Heart right ventricle (tissue), 16 donors: ENCODE measurements around the gene HOXC13. TPM values are rescaled to one million over a fixed set of nuclear protein-coding genes. Genes with fewer than 3 reads are reported as not detected.
A peak's percentile ranks its signal among the peaks of the same experiment; 100 is the strongest.

Source experiments
- ATAC-seq, 8 donors: fragments of 200-7000 bp; cut with Tn5 transposase; one replicate each; pipeline ENCODE4 v1.9.1; 2020; ENCODE audit warnings: mild to moderate bottlenecking in 8 of 8, moderate library complexity in 8 of 8, moderate number of reproducible peaks in 1 of 8
- DNase-seq, 2 donors: peaks; one replicate each; pipeline ENCODE4 v3.0.0-alpha.2; 2020
- H3K27ac ChIP-seq, 10 donors: fragments of 200-600 bp; sonication (generic) in 2 of 10; one replicate each; pipeline versions ENCODE4 v1.5.0 to v1.8.0; 2020 to 2022; ENCODE audit warnings: mild to moderate bottlenecking in 3 of 10
- H3K27me3 ChIP-seq, 7 donors: fragments of 200-600 bp; one replicate each; pipeline ENCODE4 v1.8.0; 2021 to 2022; ENCODE audit warnings: mild to moderate bottlenecking in 2 of 7
- H3K36me3 ChIP-seq, 9 donors: fragments of 200-600 bp; sonication (generic) in 1 of 9; one replicate each; pipeline versions ENCODE4 v1.5.0 to v1.8.0; 2020 to 2022; ENCODE audit warnings: mild to moderate bottlenecking in 2 of 9
- H3K4me1 ChIP-seq, 9 donors: fragments of 200-600 bp; sonication (generic) in 1 of 9; one replicate each; pipeline versions ENCODE4 v1.5.0 to v1.8.0; 2020 to 2022; ENCODE audit warnings: mild to moderate bottlenecking in 4 of 9
- H3K4me3 ChIP-seq, 10 donors: fragments of 200-600 bp; sonication (generic) in 2 of 10; one replicate each; pipeline versions ENCODE4 v1.5.0 to v1.8.0; 2020 to 2022; ENCODE audit warnings: mild to moderate bottlenecking in 7 of 10, moderate library complexity in 2 of 10
- H3K9me3 ChIP-seq, 11 donors: fragments of 200-600 bp in 10 of 11; sonication (generic) in 2 of 11; one replicate each; pipeline versions ENCODE4 v1.5.0 to v1.8.0; 2013 to 2022; ENCODE audit warnings: mild to moderate bottlenecking in 2 of 11, control low read depth in 1 of 11, moderate library complexity in 1 of 11
- WGBS, 2 donors: extraction: QIAGEN DNeasy Blood & Tissue Kit; methylation state at CpG; one replicate each; pipeline ENCODE4 v1.1.7; 2013; ENCODE audit warnings: inconsistent platforms in 1 of 2; 5-methylcytosine and 5-hydroxymethylcytosine counted together
- intact Hi-C, 10 donors: fragments of 100-400 bp; cut with DNase I; formaldehyde crosslinking; loops; one replicate each; pipeline versions ENCODE4 v1.11.1 to v1.14.2; 2022
- polyA plus RNA-seq, 2 donors: library from polyadenylated mRNA; stranded (reverse); fragments of 200-250 nt; gene quantifications; one replicate each; pipeline ENCODE4 v1.2.3, GENCODE V29; 2013
- total RNA-seq, 10 donors: library from RNA; stranded (reverse); fragmentation: NEBNext Ultra II Directional in 3 of 10; extraction: Animal tissue kit (Norgen Biotek cat#: 25700) in 3 of 10; gene quantifications; one replicate each; pipeline versions ENCODE4 v1.2.1 to v1.2.4, GENCODE V29; 2021 to 2023
- TF ChIP-seq, protein P1 (sequence below), 9 donors: fragments of 200-600 bp; sonication (generic) in 2 of 9; IDR thresholded peaks; one replicate each; pipeline versions ENCODE4 v1.5.0 to v1.8.0; 2021 to 2022; ENCODE audit warnings: antibody characterized with exemption in 9 of 9, mild to moderate bottlenecking in 5 of 9, moderate library complexity in 1 of 9
- donor health status: Arrhythmogenic right ventricular cardiomyopathy.
- donor health status: ischemic (EF 13 %, LVEDD 7.1; RV severe dilation, severe dysfunction).
- donor health status: healthy with polysubstance abuse.
- donor health status: DM: no; HTN: yes; CAD: no.
- donor health status: DM: no; HTN: no; CAD: no.
- donor health status: ischemic (EF 25% LVEDD 6.9; RV normal size, moderate dysfunction).
- donor health status: ischemic (EF 25% LVEDD 5.7; RV mildly dilated, moderate dysfunction).
- donor health status: healthy.
- donor health status: DM: yes; HTN: yes; CAD: no.
- donor health status: Ischemic cardiomyopathy.
- donor health status: ischemic (EF 35%, LVEDD 5.7; RV mildly dilated, moderate dysfunction).
- donor health status: nonischemic (EF 11% LVEDD 7.7; RV severe dilation, severe dysfunction).
- donor health status: DM: yes; HTN: yes; CAD: no.
- donor health status: PGD.
- donor health status: ischemic (EF 29% LVEDD 5.4; RV normal size, mild dysfunction).
- donor health status: nonischemic (EF 23%, LVEDD 6.1; RV moderate dilation, normal function).

Gene HOXC13
- total and polyA plus RNA-seq, 12 donors, result not detected

- peaks cover 70 to 100% (median 100%) of the 10 kb centered on the region in 7 donors for H3K27me3 ChIP-seq
- no peaks in the 10 kb centered on the region for H3K36me3 ChIP-seq
- intact Hi-C loops, result no loop called here
- ATAC-seq, result no peak
- no peak overlapping the region for H3K4me3 ChIP-seq
- no peaks in the 10 kb centered on the region for H3K9me3 ChIP-seq
- no peak overlapping the region for H3K27ac ChIP-seq
- TF ChIP-seq, protein P1, sequence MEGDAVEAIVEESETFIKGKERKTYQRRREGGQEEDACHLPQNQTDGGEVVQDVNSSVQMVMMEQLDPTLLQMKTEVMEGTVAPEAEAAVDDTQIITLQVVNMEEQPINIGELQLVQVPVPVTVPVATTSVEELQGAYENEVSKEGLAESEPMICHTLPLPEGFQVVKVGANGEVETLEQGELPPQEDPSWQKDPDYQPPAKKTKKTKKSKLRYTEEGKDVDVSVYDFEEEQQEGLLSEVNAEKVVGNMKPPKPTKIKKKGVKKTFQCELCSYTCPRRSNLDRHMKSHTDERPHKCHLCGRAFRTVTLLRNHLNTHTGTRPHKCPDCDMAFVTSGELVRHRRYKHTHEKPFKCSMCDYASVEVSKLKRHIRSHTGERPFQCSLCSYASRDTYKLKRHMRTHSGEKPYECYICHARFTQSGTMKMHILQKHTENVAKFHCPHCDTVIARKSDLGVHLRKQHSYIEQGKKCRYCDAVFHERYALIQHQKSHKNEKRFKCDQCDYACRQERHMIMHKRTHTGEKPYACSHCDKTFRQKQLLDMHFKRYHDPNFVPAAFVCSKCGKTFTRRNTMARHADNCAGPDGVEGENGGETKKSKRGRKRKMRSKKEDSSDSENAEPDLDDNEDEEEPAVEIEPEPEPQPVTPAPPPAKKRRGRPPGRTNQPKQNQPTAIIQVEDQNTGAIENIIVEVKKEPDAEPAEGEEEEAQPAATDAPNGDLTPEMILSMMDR (IDR thresholded peaks at IDR 0.05), result no peak
- H3K4me1 ChIP-seq, result peaks cover 0 to 34% (median 28%) of the 10 kb centered on the region in 9 donors
- 0 to 1% methylated on average over 8 of the region's 8 CpGs for WGBS, 2 donors
- no peak for DNase-seq
Measured at GRCh38 chr12:53991077-53991460, 52.4 kb downstream of the HOXC13 start.

- H3K27me3 ChIP-seq, result peaks cover 67 to 100% (median 100%) of the 10 kb centered on the region in 7 donors
- H3K9me3 ChIP-seq, result no peaks in the 10 kb centered on the region
- peaks cover 0 to 32% (median 30%) of the 10 kb centered on the region in 9 donors for H3K4me1 ChIP-seq
- 21 to 23% methylated on average over 7 of the region's 7 CpGs for WGBS, 2 donors
- no peak for DNase-seq
- TF ChIP-seq, protein P1 (IDR thresholded peaks at IDR 0.05), result no peak
- intact Hi-C loops, result no loop called here
- no peak overlapping the region for H3K27ac ChIP-seq
- no peaks in the 10 kb centered on the region for H3K36me3 ChIP-seq
- H3K4me3 ChIP-seq, result no peak overlapping the region
- ATAC-seq, result no peak
Measured at GRCh38 chr12:53992377-53992889, 53.8 kb downstream of the HOXC13 start.

- WGBS, 2 donors, result 20 to 25% methylated on average over 18 of the region's 18 CpGs
- peaks cover 67 to 100% (median 100%) of the 10 kb centered on the region in 7 donors for H3K27me3 ChIP-seq
- no peak for DNase-seq
- intact Hi-C loops, result no loop called here
- ATAC-seq, result no peak
- peaks cover 0 to 34% (median 30%) of the 10 kb centered on the region in 9 donors for H3K4me1 ChIP-seq
- H3K36me3 ChIP-seq, result no peaks in the 10 kb centered on the region
- TF ChIP-seq, protein P1 (IDR thresholded peaks at IDR 0.05), result no peak
- H3K9me3 ChIP-seq, result no peaks in the 10 kb centered on the region
- H3K4me3 ChIP-seq, result no peak overlapping the region
- no peak overlapping the region for H3K27ac ChIP-seq
Measured at GRCh38 chr12:53993162-53994008, 54.8 kb downstream of the HOXC13 start.

DNA sequence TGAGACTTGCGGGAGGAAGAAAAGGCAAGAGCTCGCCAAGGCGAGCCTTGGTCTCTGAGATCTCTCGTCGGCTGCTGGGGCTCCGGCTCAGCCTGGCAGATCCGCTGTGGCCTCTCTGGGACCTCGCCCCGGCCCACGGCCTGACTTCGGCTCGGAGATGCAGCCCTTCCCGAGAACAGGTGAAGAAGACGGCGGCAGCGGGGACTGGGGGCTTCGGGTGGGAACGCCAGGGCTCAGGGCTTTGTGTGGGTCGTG, 55.3 kb downstream of the HOXC13 start:
- peak overlapping the region in 1 of 10 donors; percentile 61 for H3K4me3 ChIP-seq

More for the DNA sequence above, 55.3 kb downstream of the HOXC13 start:
- no peaks in the 10 kb centered on the region for H3K9me3 ChIP-seq
- H3K36me3 ChIP-seq, result no peaks in the 10 kb centered on the region
- peaks cover 64 to 100% (median 100%) of the 10 kb centered on the region in 7 donors for H3K27me3 ChIP-seq
- H3K27ac ChIP-seq, result no peak overlapping the region
- H3K4me1 ChIP-seq, result peaks cover 0 to 34% (median 30%) of the 10 kb centered on the region in 9 donors
- intact Hi-C loops, result no loop called here
- ATAC-seq (no peak), DNase-seq (no peak)
- WGBS, 2 donors, result 5 to 6% methylated on average over 19 of the region's 19 CpGs
- TF ChIP-seq, protein P1 (IDR thresholded peaks at IDR 0.05), result no peak
